GM10248 (cell line): ENCODE results near the gene PIK3C2A.
A peak's percentile ranks its signal among the peaks of the same experiment; 100 is the strongest.

Experiments
- CTCF ChIA-PET: fragments of 300-600 bp; sonication (Branson Sonifier 250); formaldehyde crosslinking; extraction: SDS; loops from one replicate; lab custom pipeline; 2021; ENCODE audit warnings: antibody characterized with exemption; lab: Yijun Ruan, JAX
- POLR2A ChIA-PET: fragments of 350-650 bp; sonication (Branson Sonifier 250); formaldehyde crosslinking; extraction: SDS; loops from one replicate; lab custom pipeline; 2020; ENCODE audit warnings: antibody characterized with exemption; lab: Yijun Ruan, JAX
- DNase-seq: peaks from one replicate; pipeline ENCODE4 v3.0.0; 2012; ENCODE audit errors: extremely low spot score
- TF ChIP-seq, protein P1 (sequence below): IDR thresholded peaks from 2 replicates; pipeline ENCODE4 v1.5.1; 2012; ENCODE audit warnings: mild to moderate bottlenecking, low read depth; ENCODE audit errors: extremely low read depth, missing control alignments, control extremely low read depth

The PIK3C2A gene

DNA sequence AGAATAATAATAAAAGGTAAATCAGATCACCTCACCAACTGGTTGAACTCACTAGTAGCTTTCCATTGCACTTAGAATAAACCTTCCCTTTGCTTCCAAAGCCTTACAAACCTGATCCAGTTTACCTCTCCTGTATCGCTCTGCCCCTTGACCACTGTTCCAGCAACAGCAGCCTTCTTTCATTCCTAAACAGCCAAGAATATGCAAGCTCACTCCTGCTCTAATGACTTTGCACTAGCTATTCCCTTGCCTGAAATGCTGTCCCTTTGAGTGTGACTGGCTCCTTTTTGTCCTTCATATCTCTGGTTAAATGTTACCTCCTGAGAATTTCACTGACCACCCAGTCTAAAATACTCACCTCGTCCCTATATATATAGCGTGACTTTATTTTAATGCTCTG is 9.6 kb upstream of the PIK3C2A start:
- ChIA-PET CTCF (interaction anchor here (1.0 to 3.9 kb wide), 3 partner anchors 12 to 18 kb away, joined by 3 to 21 read pairs (median 3); no protein-coding TSS in a partner anchor), POLR2A (no interaction called here)
- DNase-seq = no peak
- TF ChIP-seq, protein P1, sequence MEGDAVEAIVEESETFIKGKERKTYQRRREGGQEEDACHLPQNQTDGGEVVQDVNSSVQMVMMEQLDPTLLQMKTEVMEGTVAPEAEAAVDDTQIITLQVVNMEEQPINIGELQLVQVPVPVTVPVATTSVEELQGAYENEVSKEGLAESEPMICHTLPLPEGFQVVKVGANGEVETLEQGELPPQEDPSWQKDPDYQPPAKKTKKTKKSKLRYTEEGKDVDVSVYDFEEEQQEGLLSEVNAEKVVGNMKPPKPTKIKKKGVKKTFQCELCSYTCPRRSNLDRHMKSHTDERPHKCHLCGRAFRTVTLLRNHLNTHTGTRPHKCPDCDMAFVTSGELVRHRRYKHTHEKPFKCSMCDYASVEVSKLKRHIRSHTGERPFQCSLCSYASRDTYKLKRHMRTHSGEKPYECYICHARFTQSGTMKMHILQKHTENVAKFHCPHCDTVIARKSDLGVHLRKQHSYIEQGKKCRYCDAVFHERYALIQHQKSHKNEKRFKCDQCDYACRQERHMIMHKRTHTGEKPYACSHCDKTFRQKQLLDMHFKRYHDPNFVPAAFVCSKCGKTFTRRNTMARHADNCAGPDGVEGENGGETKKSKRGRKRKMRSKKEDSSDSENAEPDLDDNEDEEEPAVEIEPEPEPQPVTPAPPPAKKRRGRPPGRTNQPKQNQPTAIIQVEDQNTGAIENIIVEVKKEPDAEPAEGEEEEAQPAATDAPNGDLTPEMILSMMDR = no peak

DNA sequence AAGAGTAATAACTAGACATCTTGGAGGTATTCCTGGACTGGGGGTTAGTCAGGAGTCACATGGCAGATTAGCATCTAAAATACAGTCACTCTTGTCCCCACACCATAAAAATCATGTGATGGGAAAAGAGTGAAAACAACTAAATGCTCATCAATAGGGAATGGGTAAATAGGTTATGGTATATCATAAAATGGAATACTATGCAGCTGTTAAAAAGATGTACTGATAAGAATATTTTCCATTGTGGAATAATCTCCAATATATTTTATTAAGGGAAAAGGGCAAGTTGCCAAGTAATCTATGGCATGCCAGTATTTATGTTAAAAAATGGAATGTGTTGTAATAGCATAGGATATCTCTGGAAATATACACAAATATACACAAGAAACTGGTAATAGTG is 6.6 kb upstream of the PIK3C2A start:
- ChIA-PET POLR2A (no interaction called here), CTCF (interaction anchor here (1.0 kb wide), 1 partner anchor 61 kb away, joined by 3 read pairs; no protein-coding TSS in a partner anchor)
- no peak for DNase-seq
- TF ChIP-seq, protein P1 = no peak

DNA sequence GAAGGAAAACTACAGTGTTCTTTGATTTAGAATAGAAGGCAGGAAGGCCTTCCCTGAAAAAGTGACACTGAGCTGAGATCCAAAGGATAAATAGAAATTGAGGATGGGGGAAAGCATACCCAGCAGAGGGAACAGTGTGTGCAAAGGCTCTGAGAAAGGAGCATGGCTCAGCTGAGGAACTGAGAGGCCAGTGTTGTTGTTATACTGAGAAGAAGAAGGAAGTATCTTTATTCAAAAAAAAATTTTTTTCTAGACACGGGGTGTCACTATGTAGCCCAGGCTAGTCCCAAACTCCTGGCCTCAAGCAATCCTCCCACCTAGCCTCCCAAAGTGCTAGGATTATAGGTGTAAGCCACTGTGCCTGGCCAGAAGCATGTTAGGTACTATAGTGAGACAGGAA is 3.5 kb upstream of the PIK3C2A start:
- no peak for DNase-seq
- CTCF ChIA-PET = interaction anchor here (1.0 to 3.5 kb wide), 5 partner anchors 8 to 177 kb away, joined by 3 to 22 read pairs (median 3); partner anchors contain the start of gene KCNJ11
- TF ChIP-seq, protein P1 = no peak
- POLR2A ChIA-PET = no interaction called here

DNA sequence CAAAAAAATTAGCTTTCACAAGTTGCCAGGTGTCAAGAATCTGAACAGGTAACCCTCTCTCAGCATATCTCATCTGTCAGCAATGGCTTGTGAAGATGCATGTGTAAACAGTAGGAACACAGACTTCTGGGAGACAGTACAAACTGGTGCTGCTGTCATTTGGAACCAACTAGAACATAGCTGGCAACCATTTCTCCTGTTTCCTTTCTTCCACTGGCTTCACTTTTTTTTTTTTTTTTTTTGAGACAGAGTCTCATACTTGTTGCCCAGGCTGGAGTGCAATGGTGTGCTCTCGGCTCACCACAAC is 2.1 kb upstream of the PIK3C2A start:
- CTCF ChIA-PET = interaction anchor here (1.4 to 3.5 kb wide), 3 partner anchors 9 to 20 kb away, joined by 3 to 22 read pairs (median 5); no protein-coding TSS in a partner anchor
- no peak for DNase-seq
- TF ChIP-seq, protein P1 = no peak
- POLR2A ChIA-PET = no interaction called here

DNA sequence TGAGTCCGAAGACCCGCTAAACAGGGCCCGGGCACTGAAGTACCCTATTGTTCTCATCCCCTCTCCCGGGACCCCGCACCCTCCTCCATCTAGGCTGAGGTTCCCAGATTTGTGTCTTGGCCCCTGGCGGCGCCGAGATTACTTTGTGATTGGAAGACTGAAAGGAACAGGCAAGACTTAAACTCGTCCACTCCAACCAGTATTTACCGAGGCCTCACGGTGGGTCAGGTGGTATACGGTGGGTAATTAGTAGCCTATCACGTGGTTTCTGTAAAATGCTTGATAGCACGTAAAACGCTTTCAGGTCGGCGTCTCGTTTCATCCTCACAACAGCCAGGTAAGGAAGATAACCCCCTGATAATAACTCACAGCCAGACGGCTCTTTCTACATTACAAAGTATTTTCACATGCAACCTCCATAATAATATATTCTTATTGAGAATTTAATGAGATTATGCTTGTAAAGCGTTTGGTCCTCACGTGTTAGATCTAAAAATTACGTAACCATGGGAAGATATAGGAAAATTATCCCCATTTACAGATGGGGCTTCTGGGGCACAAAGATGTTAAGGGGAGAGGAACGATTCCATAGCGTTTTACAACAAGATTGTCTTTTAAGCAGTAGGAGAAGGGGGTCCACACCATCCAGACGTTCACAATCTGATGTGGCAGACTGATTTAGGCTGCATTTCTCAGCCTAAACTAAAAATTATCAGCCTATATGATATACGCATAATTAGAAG is 642 bp upstream of the PIK3C2A start:
- peak; percentile 68 for DNase-seq
- ChIA-PET CTCF (interaction anchor here (2.0 kb wide), 1 partner anchor 22 kb away, joined by 9 read pairs; no protein-coding TSS in a partner anchor), POLR2A (interaction anchor here (1.0 kb wide), 1 partner anchor 131 kb away, joined by 4 read pairs; the partner anchor contains the start of gene RPS13)
- TF ChIP-seq, protein P1 = no peak

DNA sequence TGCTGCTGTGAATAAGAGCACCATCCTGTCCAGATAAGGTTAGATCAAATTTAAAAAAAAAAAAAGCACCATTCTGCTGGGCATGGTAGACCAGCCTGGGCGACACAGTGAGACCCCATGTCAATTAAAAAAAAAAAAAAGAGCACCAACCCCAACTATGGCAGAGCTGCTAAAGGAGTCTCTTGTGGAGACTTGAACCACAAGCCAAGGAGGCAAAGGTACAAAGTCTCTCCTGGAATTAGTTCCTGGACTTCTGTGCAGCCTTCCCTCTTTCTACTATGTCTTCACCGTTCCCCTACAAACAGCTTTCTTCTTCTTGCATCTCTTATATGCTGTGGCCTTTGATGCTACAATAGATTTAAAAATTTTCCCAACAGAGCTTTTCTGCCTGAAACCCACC is 1.3 kb downstream of the PIK3C2A start:
- TF ChIP-seq, protein P1 = no peak
- CTCF ChIA-PET = interaction anchor here (0.7 to 2.0 kb wide), 4 partner anchors 16 to 421 kb away, joined by 3 to 9 read pairs (median 4); no protein-coding TSS in a partner anchor
- POLR2A ChIA-PET = no interaction called here
- no peak for DNase-seq
